ENCODE data around the gene TRIM52. TPM values are rescaled to one million over a fixed set of nuclear protein-coding genes. Genes with fewer than 3 reads are reported as not detected.

Gene TRIM52
- total and polyA plus RNA-seq, 9 of the 15 experiments (the other 6 are each of a cell fraction or from before 2014, with no cell fraction given), result 3.3 to 21.9 (median 13.5) TPM

GRCh38 chr5:181246276-181247049 lies 14.5 kb downstream of the TRIM52 start (continued):
- TF ChIP-seq SRF (CRISPR knock-in tag; IDR thresholded peaks at IDR 0.05), result no peak; a peak in 1 of 4 replicates
- no peak for TF ChIP-seq ZNF561 (CRISPR knock-in tag; conservative IDR thresholded peaks at IDR 0.05)
- TF ChIP-seq ATF3 (IDR thresholded peaks at IDR 0.05), result no peak
- no peak for TF ChIP-seq ATF3 (CRISPR knock-in tag; conservative IDR thresholded peaks at IDR 0.05)
- no peak for TF ChIP-seq DLX4 (CRISPR knock-in tag; IDR thresholded peaks at IDR 0.05)
- TF ChIP-seq ATF1 (CRISPR knock-in tag; IDR thresholded peaks at IDR 0.05), result no peak
- TF ChIP-seq ATF1 (tag; IDR thresholded peaks at IDR 0.05), result peak; percentile 32
- TF ChIP-seq MXD1 (CRISPR knock-in tag; IDR thresholded peaks at IDR 0.05; ENCODE audit: borderline replicate concordance, poor library complexity, severe bottlenecking), result no peak
- TF ChIP-seq AFF1 (IDR thresholded peaks at IDR 0.05; ENCODE audit: low read depth in 1 of 2, partially characterized antibody in 2 of 2), result no peak
- no peak for TF ChIP-seq ZNF232 (CRISPR knock-in tag; IDR thresholded peaks at IDR 0.05)
- no peak for TF ChIP-seq ZNF277 (CRISPR knock-in tag; IDR thresholded peaks at IDR 0.05; ENCODE audit: borderline replicate concordance)
- TF ChIP-seq CXXC5 (CRISPR knock-in tag; IDR thresholded peaks at IDR 0.05), result peak; percentile 68
- no peak for TF ChIP-seq TEAD2 (tag; IDR thresholded peaks at IDR 0.05)
- no peak for TF ChIP-seq SIN3B (IDR thresholded peaks at IDR 0.05; ENCODE audit: low read depth)
- TF ChIP-seq ZNF316 (IDR thresholded peaks at IDR 0.05), result no peak; the same call in 1 of the 2 replicates
- no peak for TF ChIP-seq MEF2D (tag; conservative IDR thresholded peaks at IDR 0.05; ENCODE audit: low read depth)
- TF ChIP-seq ZNF780A (CRISPR knock-in tag; IDR thresholded peaks at IDR 0.05), result no peak
- no peak for TF ChIP-seq CHCHD3 (CRISPR knock-in tag; IDR thresholded peaks at IDR 0.05)
- no peak for TF ChIP-seq THRA (IDR thresholded peaks at IDR 0.05)
